Smooth muscle cell (in vitro differentiated cells): ENCODE results near the gene HDAC8. TPM values are rescaled to one million over a fixed set of nuclear protein-coding genes. Genes with fewer than 3 reads are reported as not detected.

Source experiments
- DNase-seq: peaks from one replicate; lab custom pipeline; 2025; ENCODE audit not compliant: unreplicated experiment; lab: John Stamatoyannopoulos, UW
- H2AFZ ChIP-seq: fragments of 200-600 bp; sonication (generic); 2 replicates; pipeline ENCODE4 v1.6.0; 2016; ENCODE audit warnings: antibody characterized with exemption, low read depth, mild to moderate bottlenecking
- H3F3A ChIP-seq: fragments of 200-600 bp; sonication (generic); 2 replicates; pipeline ENCODE4 v1.6.0; 2017; ENCODE audit warnings: antibody characterized with exemption, low read depth
- H3K27ac ChIP-seq: fragments of 200-600 bp; sonication (generic); 2 replicates; pipeline ENCODE4 v1.5.1; 2016; ENCODE audit warnings: low read depth, mild to moderate bottlenecking
- H3K27me3 ChIP-seq: fragments of 200-600 bp; sonication (generic); 2 replicates; pipeline ENCODE4 v1.6.1; 2016; ENCODE audit warnings: low read depth, mild to moderate bottlenecking
- H3K36me3 ChIP-seq: fragments of 200-600 bp; sonication (generic); 2 replicates; pipeline ENCODE4 v1.5.1; 2016; ENCODE audit warnings: low read depth
- H3K4me1 ChIP-seq: fragments of 200-600 bp; sonication (generic); 2 replicates; pipeline ENCODE4 v1.5.1; 2016; ENCODE audit warnings: low read depth
- H3K4me2 ChIP-seq: fragments of 200-600 bp; sonication (generic); 2 replicates; pipeline ENCODE4 v1.6.0; 2016; ENCODE audit warnings: mild to moderate bottlenecking
- H3K4me3 ChIP-seq: fragments of 200-600 bp; sonication (generic); 2 replicates; pipeline ENCODE4 v1.5.1; 2016; ENCODE audit warnings: mild to moderate bottlenecking
- H3K79me2 ChIP-seq: fragments of 200-600 bp; sonication (generic); 2 replicates; pipeline ENCODE4 v1.6.0; 2016; ENCODE audit warnings: low read depth, mild to moderate bottlenecking
- H3K9ac ChIP-seq: fragments of 200-600 bp; sonication (generic); 2 replicates; pipeline ENCODE4 v1.6.0; 2016; ENCODE audit warnings: low read depth
- H3K9me3 ChIP-seq: fragments of 200-600 bp; sonication (generic); replicated peaks from 2 replicates; pipeline ENCODE4 v1.5.1; 2016; ENCODE audit warnings: low read depth
- H4K20me1 ChIP-seq: fragments of 200-600 bp; sonication (generic); 2 replicates; pipeline ENCODE4 v1.6.0; 2016; ENCODE audit warnings: low read depth
- CTCF ChIP-seq: fragments of 200-600 bp; sonication (generic); IDR thresholded peaks from 2 replicates; pipeline ENCODE4 v1.5.1; 2017; ENCODE audit warnings: borderline replicate concordance, mild to moderate bottlenecking, antibody characterized with exemption; ENCODE audit not compliant: insufficient read depth, poor library complexity, severe bottlenecking
- WGBS: methylation state at CpG from one replicate; pipeline ENCODE4 v1.1.7; 2016; ENCODE audit warnings: low lambda C conversion rate; 5-methylcytosine and 5-hydroxymethylcytosine counted together
- polyA plus RNA-seq: library from polyadenylated mRNA; unstranded; fragments of >200 nt; fragmentation: Nextera tagmentation; extraction: Ambion mirVana; gene quantifications from 2 replicates; pipeline ENCODE4 v1.2.1, GENCODE V29; 2016
- total RNA-seq: library from RNA; depleted of rRNA; stranded (reverse); fragments of >200 nt; gene quantifications from 2 replicates; pipeline ENCODE4 v1.2.3, GENCODE V29; 2014

The HDAC8 gene
- total and polyA plus RNA-seq, 2 experiments from 2014 or later, result 23.1 to 40.7 TPM

GRCh38 chrX:72351606-72352334, 220.9 kb downstream of the HDAC8 start:
- Histone ChIP-seq H3F3A (no peaks in the 10 kb centered on the region), H3K79me2 (no peaks in the 10 kb centered on the region), H3K36me3 (no peaks in the 10 kb centered on the region), H3K27ac (no peak overlapping the region), H3K9ac (no peak overlapping the region), H3K4me1 (no peaks in the 10 kb centered on the region), H2AFZ (no peak overlapping the region), H4K20me1 (no peaks in the 10 kb centered on the region), H3K27me3 (no peaks in the 10 kb centered on the region), H3K4me2 (no peak overlapping the region), H3K4me3 (no peak overlapping the region), H3K9me3 (no peaks in the 10 kb centered on the region)
- 91% methylated on average over 8 of the region's 8 CpGs for WGBS
- no peak for TF ChIP-seq CTCF
- no peak for DNase-seq

GRCh38 chrX:72349190-72349589, 223.5 kb downstream of the HDAC8 start:
- Histone ChIP-seq H3K4me3 (no peak overlapping the region), H3K9ac (no peak overlapping the region), H3K4me1 (no peaks in the 10 kb centered on the region), H3K36me3 (no peaks in the 10 kb centered on the region), H3F3A (no peaks in the 10 kb centered on the region), H2AFZ (no peak overlapping the region), H3K27me3 (no peaks in the 10 kb centered on the region), H3K9me3 (no peaks in the 10 kb centered on the region), H3K27ac (no peak overlapping the region), H3K79me2 (no peaks in the 10 kb centered on the region), H3K4me2 (no peak overlapping the region), H4K20me1 (no peaks in the 10 kb centered on the region)
- TF ChIP-seq CTCF, result no peak
- no peak for DNase-seq
- 62% methylated on average over 3 of the region's 3 CpGs for WGBS

- WGBS, result 87% methylated on average over 5 of the region's 5 CpGs
- TF ChIP-seq CTCF, result no peak
- no peak overlapping the region for H3K27ac ChIP-seq
- no peaks in the 10 kb centered on the region for H3F3A ChIP-seq
- H3K27me3 ChIP-seq, result no peaks in the 10 kb centered on the region
- no peak overlapping the region for H3K9ac ChIP-seq
- no peak overlapping the region for H3K4me2 ChIP-seq
- H3K79me2 ChIP-seq, result no peaks in the 10 kb centered on the region
- H3K36me3 ChIP-seq, result no peaks in the 10 kb centered on the region
- H3K4me1 ChIP-seq, result no peaks in the 10 kb centered on the region
- DNase-seq, result no peak
- H4K20me1 ChIP-seq, result no peaks in the 10 kb centered on the region
- H2AFZ ChIP-seq, result no peak overlapping the region
- no peak overlapping the region for H3K4me3 ChIP-seq
- H3K9me3 ChIP-seq, result no peaks in the 10 kb centered on the region
Measured at GRCh38 chrX:72348247-72348979, 224.2 kb downstream of the HDAC8 start.
